GM12878 (cell line): ENCODE results near the gene ATG3. TPM values are rescaled to one million over a fixed set of nuclear protein-coding genes. Genes with fewer than 3 reads are reported as not detected.

Experiments
- ATAC-seq: fragments of 200-7000 bp; cut with Tn5 transposase; 3 replicates; pipeline ENCODE4 v1.9.1; 2020; ENCODE audit warnings: mild to moderate bottlenecking, moderate library complexity
- BruUV-seq: library from RNA; stranded (reverse); fragments of 400-500 nt; replicated peaks from 2 replicates; lab custom pipeline; 2021; lab: Mats Ljungman, UMichigan
- CTCF ChIA-PET: fragments of 300-600 bp; sonication (Branson Sonifier 250); formaldehyde crosslinking; extraction: SDS; loops from one replicate; lab custom pipeline; 2021; ENCODE audit warnings: inconsistent platforms; lab: Yijun Ruan, JAX
- POLR2A ChIA-PET: fragments of 350-600 bp; formaldehyde crosslinking; extraction: SDS; loops from one replicate; lab custom pipeline; 2021; ENCODE audit warnings: inconsistent platforms; lab: Charles Lee
- RAD21 ChIA-PET: fragments of 300-600 bp; sonication (Branson Sonifier 250); formaldehyde crosslinking; loops from one replicate; lab custom pipeline; 2023; ENCODE audit warnings: antibody characterized with exemption; ENCODE audit not compliant: unreplicated experiment; lab: Charles Lee
- SMC1A ChIA-PET: fragments of 300-600 bp; sonication (Branson Sonifier 250); formaldehyde crosslinking; loops from one replicate; lab custom pipeline; 2023; ENCODE audit not compliant: unreplicated experiment, uncharacterized antibody; lab: Charles Lee
- DNase-seq: peaks from one replicate; pipeline ENCODE4 v3.0.0-alpha.2; 2011; ENCODE audit warnings: low read depth, low spot score
- FAIRE-seq: peaks from 3 replicates; lab custom pipeline; 2011; peaks lifted over from hg19 to GRCh38; lab: Jason Lieb, UNC
- H2AFZ ChIP-seq: 2 replicates; pipeline ENCODE4 v1.6.0; 2011; ENCODE audit warnings: low read depth, low read length, control low read depth; ENCODE audit not compliant: control insufficient read depth
- H3K27ac ChIP-seq: 2 replicates; pipeline ENCODE4 v1.5.1; 2011; ENCODE audit warnings: control low read depth; ENCODE audit not compliant: control insufficient read depth, insufficient read depth
- H3K27me3 ChIP-seq, 2 experiments: replicated peaks in 1 of 2; 2 replicates each; pipeline versions ENCODE4 v1.6.0 to v1.6.1; 2011; ENCODE audit warnings: low read length in 1 of 2; ENCODE audit not compliant: control insufficient read depth in 2 of 2, insufficient read depth in 2 of 2
- H3K36me3 ChIP-seq, 2 experiments: 2 replicates each; pipeline ENCODE4 v1.5.1; 2011; ENCODE audit warnings: low read length in 1 of 2; ENCODE audit not compliant: control insufficient read depth in 2 of 2, insufficient read depth in 2 of 2
- H3K4me1 ChIP-seq: 2 replicates; pipeline ENCODE4 v1.6.1; 2011; ENCODE audit warnings: mild to moderate bottlenecking, low read length, moderate library complexity, mixed read lengths; ENCODE audit not compliant: control insufficient read depth, insufficient read depth
- H3K4me2 ChIP-seq: 2 replicates; pipeline ENCODE4 v1.6.0; 2011; ENCODE audit warnings: control low read depth; ENCODE audit not compliant: control insufficient read depth, insufficient read depth
- H3K4me3 ChIP-seq: fragments of 200-600 bp; sonication (generic); 2 replicates; pipeline ENCODE4 v1.5.1; 2016
- H3K79me2 ChIP-seq: 2 replicates; pipeline ENCODE4 v1.6.0; 2011; ENCODE audit warnings: low read length; ENCODE audit not compliant: control insufficient read depth, insufficient read depth
- H3K9ac ChIP-seq: 2 replicates; pipeline ENCODE4 v1.8.0; 2011; ENCODE audit warnings: low read length, control low read depth, mixed read lengths; ENCODE audit not compliant: control insufficient read depth, insufficient read depth
- H3K9me3 ChIP-seq: replicated peaks from 3 replicates; pipeline ENCODE4 v1.5.1; 2011; ENCODE audit warnings: mild to moderate bottlenecking, low read length; ENCODE audit not compliant: control insufficient read depth, insufficient read depth
- H4K20me1 ChIP-seq: 2 replicates; pipeline ENCODE4 v1.6.0; 2011; ENCODE audit not compliant: control insufficient read depth, insufficient read depth
- BMI1 ChIP-seq: fragments of 450-650 bp; IDR thresholded peaks from 2 replicates; pipeline ENCODE4 v1.6.1; 2016; ENCODE audit warnings: mild to moderate bottlenecking, moderate library complexity, borderline replicate concordance
- EED ChIP-seq: sonication (generic); IDR thresholded peaks from 2 replicates; pipeline ENCODE4 v1.6.1; 2016; ENCODE audit warnings: antibody characterized with exemption, low read depth
- KDM1A ChIP-seq: fragments of 200-600 bp; sonication (generic); IDR thresholded peaks from 2 replicates; pipeline ENCODE4 v1.6.1; 2016; ENCODE audit warnings: borderline replicate concordance
- MLLT1 ChIP-seq: fragments of 450-650 bp; IDR thresholded peaks from 2 replicates; pipeline ENCODE4 v1.6.1; 2016; ENCODE audit warnings: mild to moderate bottlenecking
- POLR2AphosphoS2 ChIP-seq: IDR thresholded peaks from 2 replicates; pipeline ENCODE4 v1.6.1; 2011; ENCODE audit warnings: low read depth, mild to moderate bottlenecking, low read length, improper control_type of control experiment, moderate library complexity
- SIX5 ChIP-seq: IDR thresholded peaks from 2 replicates; pipeline ENCODE4 v1.6.1; 2011; ENCODE audit warnings: mild to moderate bottlenecking, low read depth, low read length, moderate library complexity; ENCODE audit not compliant: severe bottlenecking
- ZBTB40 ChIP-seq: fragments of 450-650 bp; IDR thresholded peaks from 2 replicates; pipeline ENCODE4 v1.6.1; 2016; ENCODE audit warnings: mild to moderate bottlenecking, moderate library complexity, borderline replicate concordance
- WGBS: methylation state at CpG from one replicate; pipeline ENCODE4 v1.1.6; 2016; ENCODE audit warnings: low lambda C conversion rate; ENCODE audit not compliant: insufficient replicate concordance, insufficient coverage; ENCODE audit errors: missing lambda C conversion rate; 5-methylcytosine and 5-hydroxymethylcytosine counted together
- in situ Hi-C: fragments of 300-500 bp; cut with MboI; formaldehyde crosslinking; loops from 9 replicates; pipeline ENCODE4 v1.14.3; 2018; ENCODE audit warnings: mixed read lengths
- intact Hi-C: fragments of 100-400 bp; cut with micrococcal nuclease; formaldehyde crosslinking; loops from one replicate; pipeline ENCODE4 v1.14.2; 2022; ENCODE audit not compliant: unreplicated experiment
- polyA plus RNA-seq, 11 experiments: library from polyadenylated mRNA; depleted of rRNA in 4 of 11; unstranded in 6 of 11; stranded (reverse) in 5 of 11; fragments of >200 nt; fragmentation: Nextera tagmentation in 4 of 11; fragmentation: Illumina TruSeq in 1 of 11; extraction: Ambion mirVana in 4 of 11; extraction: Trizol in 1 of 11; gene quantifications; 1 replicate in 1 of 11; 2 replicates in 10 of 11; pipeline versions ENCODE4 v1.2.1 to v1.2.3, GENCODE V29; 2011 to 2016; ENCODE audit warnings: inconsistent platforms in 2 of 11, missing spikeins in 2 of 11, low read depth in 1 of 11
- total RNA-seq, 4 experiments: library from RNA; depleted of rRNA in 3 of 4; stranded (reverse); fragments of >200 nt in 3 of 4; fragmentation: Illumina TruSeq in 1 of 4; extraction: Trizol in 1 of 4; gene quantifications; 2 replicates each; pipeline versions ENCODE4 v1.2.1 to v1.2.3, GENCODE V29; 2013 to 2021

ATG3 gene
- total and polyA plus RNA-seq, 10 of the 15 experiments (the other 5 are each of a cell fraction or from before 2014, with no cell fraction given) = 49.8 to 97.0 (median 63.6) TPM

GRCh38 chr3:112508261-112508660 is 53.5 kb downstream of the ATG3 start:
- POLR2A ChIA-PET = interaction anchor here (1.1 to 1.6 kb wide), 2 partner anchors 9 to 98 kb away, joined by 3 to 5 read pairs; partner anchors contain the start of gene BTLA
- Histone ChIP-seq H3K9ac (no peak overlapping the region), H3K79me2 (no peaks in the 10 kb centered on the region), H3K4me3 (no peak overlapping the region), H2AFZ (no peak overlapping the region), H3K4me1 (peaks cover 31% of the 10 kb centered on the region), H3K9me3 (peaks cover 5% of the 10 kb centered on the region; the same call in 2 of the 3 replicates), H3K4me2 (no peak overlapping the region), H3K36me3 (no peaks in the 10 kb centered on the region), H3K27ac (no peak overlapping the region), H3K27me3 (no peaks in the 10 kb centered on the region), H4K20me1 (no peaks in the 10 kb centered on the region)
- SMC1A ChIA-PET = interaction anchor here (1.0 to 1.9 kb wide), 7 partner anchors 10 to 397 kb away, joined by 3 to 9 read pairs (median 3); no protein-coding TSS in a partner anchor
- CTCF ChIA-PET = interaction anchor here (0.6 to 3.2 kb wide), 3 partner anchors 10 to 180 kb away, joined by 3 to 17 read pairs (median 3); partner anchors contain the start of gene BTLA
- no peak for TF ChIP-seq SIX5
- FAIRE-seq (no peak), DNase-seq (no peak), ATAC-seq (no peak)
- RAD21 ChIA-PET = interaction anchor here (1.4 to 2.1 kb wide), 2 partner anchors 9 to 11 kb away, joined by 3 to 5 read pairs; partner anchors contain the start of gene BTLA
- intact Hi-C loops (no loop called here), in situ Hi-C loops (no loop called here)
- BruUV-seq = no TSS peak
- 80% methylated on average over 2 of the region's 2 CpGs for WGBS

- Histone ChIP-seq H3K4me1 (peaks cover 32% of the 10 kb centered on the region), H3K27ac (peak overlapping the region; percentile 46), H3K4me3 (no peak overlapping the region), H3K9me3 (no peaks in the 10 kb centered on the region; the same call in 2 of the 3 replicates), H3K79me2 (no peaks in the 10 kb centered on the region), H3K9ac (no peak overlapping the region), H3K27me3 (no peaks in the 10 kb centered on the region), H3K4me2 (0 out of 2 replicates have a peak overlapping the region, but pooled peaks have one; percentile 22), H3K36me3 (no peaks in the 10 kb centered on the region), H4K20me1 (no peaks in the 10 kb centered on the region), H2AFZ (peak overlapping the region; percentile 34; the same call in 1 of the 2 replicates)
- 0% methylated on average over 2 of the region's 2 CpGs for WGBS
- ChIA-PET RAD21 (interaction anchor here (1.4 to 3.7 kb wide), 3 partner anchors 8 to 13 kb away, joined by 4 to 14 read pairs (median 4); no protein-coding TSS in a partner anchor), POLR2A (interaction anchor here (1.1 kb wide), 2 partner anchors 8 to 17 kb away, joined by 3 to 4 read pairs; no protein-coding TSS in a partner anchor), CTCF (no interaction called here), SMC1A (interaction anchor here (0.9 to 12.0 kb wide), 3 partner anchors 9 to 373 kb away, joined by 3 to 143 read pairs (median 3); partner anchors contain the start of gene GCSAM)
- in situ Hi-C loops = no loop called here
- no peak for DNase-seq
- no TSS peak for BruUV-seq
- intact Hi-C loops = no loop called here
- peak; percentile 61 for ATAC-seq
- FAIRE-seq = no peak
- TF ChIP-seq MLLT1 (no peak), POLR2AphosphoS2 (no peak), BMI1 (no peak), KDM1A (no peak), ZBTB40 (no peak), EED (no peak)
Observed at GRCh38 chr3:112505907-112506306, 55.9 kb downstream of the ATG3 start.
